NCI-H2227 (cell line): Measurements from ENCODE around the gene SYN1.

Experiments used
- DNase-seq: peaks from one replicate; lab custom pipeline; 2025; ENCODE audit not compliant: unreplicated experiment; lab: John Stamatoyannopoulos, UW

SYN1 gene

DNA sequence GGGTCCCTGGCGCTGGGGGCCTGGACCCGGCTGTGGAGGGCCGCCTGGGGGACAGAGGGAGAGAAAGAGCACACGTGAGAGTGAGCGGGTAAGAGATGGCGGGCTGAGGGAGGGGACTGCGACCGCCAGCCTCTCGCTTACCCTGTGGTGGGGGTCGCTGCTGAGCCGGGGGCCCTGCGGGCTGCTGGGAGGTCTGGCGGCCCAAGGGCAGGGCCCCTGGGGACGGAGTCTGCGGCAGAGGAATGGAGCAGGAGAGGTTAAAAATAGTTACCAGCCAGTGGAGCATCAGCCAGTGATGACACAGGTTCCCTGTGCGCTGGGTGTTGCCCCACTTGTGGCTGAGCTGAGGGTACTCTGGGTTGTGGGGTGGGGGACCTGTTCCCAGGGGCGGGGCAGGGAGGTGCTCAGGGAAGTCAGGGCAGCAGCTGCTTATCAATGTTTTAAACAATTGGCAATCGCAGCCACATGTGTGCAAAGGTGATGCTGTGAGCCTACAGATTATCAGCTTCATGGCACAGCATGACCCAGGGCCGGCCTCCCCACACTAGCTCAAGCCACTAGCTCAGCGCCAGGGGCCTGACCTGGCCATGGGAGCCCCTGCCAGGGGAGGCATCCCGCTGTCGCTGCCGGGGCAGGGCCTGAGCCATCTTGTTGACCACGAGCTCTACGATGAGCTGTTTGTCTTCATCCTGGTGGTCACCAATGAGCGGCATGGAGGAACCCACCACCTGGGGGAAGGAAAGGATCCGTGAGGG lies 44.9 kb downstream of the SYN1 start:
- no peak for DNase-seq

DNA sequence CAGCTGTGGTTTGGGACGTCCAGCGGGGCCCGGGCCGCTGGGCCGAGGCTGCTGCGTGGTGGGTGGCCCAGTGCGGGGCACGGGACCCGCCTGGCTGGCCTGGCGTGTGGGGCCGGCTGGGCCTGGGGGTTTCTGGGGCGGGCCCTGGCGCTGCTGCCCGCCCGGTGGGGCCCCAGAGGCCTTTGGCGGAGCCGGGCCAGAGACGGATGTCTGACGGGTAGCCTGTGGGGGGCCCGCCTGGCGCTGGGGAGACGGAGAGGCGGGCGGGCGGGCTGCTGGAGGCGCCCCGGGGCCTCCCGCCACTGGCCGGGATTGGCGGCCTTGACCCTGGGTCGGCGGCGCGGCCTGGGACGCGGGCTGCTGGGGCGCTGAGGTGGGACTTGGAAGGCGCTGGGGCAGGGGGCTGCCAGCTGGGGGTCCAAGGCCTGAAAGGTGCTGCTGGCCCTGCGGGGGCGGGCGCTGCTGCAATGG lies 45.5 kb downstream of the SYN1 start:
- DNase-seq, result no peak

DNA sequence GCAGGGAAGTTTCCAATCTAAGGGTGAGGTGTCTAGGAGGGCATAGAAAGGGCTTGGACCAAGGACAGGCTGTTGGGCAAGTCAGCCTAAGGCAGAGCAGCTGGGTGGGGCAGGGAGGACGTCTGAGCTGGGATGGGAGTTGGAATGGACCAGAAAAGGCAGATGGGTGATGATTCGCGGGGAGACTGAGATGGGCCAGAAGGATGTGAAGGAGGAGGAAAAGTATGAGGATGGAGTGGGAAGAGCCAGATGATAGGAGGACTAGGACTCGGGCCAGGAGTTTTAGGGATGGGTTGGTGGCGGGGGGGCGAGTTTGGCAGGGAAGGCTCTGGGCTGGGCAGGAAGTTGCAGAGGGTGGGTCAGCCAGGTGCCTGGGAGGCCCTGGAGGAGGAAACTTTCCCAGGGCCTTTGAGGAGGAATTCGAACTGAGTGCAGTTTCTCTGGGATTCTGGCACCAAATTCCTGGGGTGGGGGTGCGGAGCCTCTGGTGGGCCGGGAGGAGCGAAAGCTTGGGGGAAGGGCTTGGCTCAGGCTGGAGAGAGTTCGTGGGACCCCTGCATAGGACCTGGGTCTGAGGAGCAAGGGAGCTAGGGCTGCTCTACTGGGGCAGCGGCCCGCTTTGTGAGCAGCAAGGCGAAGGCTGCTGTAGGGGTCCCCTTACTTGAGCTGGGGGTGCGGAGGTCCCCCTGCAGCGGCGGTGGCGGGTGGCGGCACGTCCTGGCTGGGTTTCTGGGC lies 46.1 kb downstream of the SYN1 start:
- DNase-seq, result no peak

DNA sequence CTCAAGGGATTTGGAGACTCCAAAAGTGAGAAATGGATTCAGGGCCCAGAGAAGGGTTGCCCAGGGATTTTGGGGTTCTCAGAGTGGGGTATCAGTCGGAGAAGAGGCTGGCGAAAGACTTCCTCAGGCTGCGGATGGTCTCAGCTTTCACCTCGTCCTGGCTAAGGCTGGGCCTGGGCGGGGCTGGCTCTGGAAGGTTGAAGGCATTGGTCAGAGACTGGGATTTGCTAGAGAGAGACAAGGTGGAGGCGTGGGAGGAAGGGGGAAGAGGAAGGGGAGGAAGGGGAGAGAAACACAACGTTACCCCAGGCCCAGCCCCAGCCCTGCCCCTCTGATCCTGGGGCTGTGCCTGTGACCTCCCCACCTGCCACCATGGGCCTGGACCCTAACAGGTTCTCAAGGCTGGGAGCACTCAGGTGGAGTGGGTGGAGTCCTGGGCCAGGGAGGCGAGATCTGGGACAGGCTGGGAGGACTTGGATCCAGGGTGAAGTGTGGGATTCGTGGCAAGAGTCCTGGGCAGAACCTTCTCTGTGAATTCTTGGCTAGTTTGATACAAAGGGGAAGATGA lies 46.8 kb downstream of the SYN1 start:
- DNase-seq, result no peak

DNA sequence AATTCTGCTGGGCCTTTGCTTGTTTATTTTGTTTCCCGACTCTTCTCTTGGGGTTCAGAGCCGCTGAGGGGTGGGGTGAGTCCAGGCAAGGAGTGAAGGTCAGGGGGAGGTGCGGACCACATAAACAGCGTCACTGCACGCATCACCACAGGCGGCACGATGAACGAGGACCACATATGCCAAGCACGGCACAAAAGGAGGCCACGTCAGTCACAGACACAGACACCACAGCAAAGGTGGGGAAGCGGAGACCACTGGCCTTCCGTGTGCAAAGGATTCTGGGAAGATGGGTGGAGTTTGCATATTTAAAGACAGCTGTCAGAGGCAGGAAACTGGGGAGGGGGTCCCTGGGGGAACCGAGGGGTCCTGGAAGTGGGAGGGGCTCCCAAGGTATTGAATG lies 47.8 kb downstream of the SYN1 start:
- DNase-seq, result no peak

DNA sequence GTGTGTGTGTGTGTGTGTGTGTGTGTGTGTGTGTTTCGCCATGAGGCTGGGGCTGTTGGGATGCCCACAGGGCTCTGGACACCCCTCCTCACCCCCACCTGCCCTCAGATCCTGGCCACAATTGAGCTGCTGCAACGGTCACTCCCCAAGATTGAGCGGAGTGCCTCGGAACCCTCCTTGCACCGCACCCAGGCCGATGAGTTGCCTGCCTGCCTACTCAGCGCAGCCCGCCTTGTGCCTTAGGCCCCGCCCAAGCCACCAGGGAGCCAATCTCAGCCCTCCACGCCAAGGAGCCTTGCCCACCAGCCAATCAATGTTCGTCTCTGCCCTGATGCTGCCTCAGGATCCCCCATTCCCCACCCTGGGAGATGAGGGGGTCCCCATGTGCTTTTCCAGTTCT lies 48.4 kb downstream of the SYN1 start:
- no peak for DNase-seq

DNA sequence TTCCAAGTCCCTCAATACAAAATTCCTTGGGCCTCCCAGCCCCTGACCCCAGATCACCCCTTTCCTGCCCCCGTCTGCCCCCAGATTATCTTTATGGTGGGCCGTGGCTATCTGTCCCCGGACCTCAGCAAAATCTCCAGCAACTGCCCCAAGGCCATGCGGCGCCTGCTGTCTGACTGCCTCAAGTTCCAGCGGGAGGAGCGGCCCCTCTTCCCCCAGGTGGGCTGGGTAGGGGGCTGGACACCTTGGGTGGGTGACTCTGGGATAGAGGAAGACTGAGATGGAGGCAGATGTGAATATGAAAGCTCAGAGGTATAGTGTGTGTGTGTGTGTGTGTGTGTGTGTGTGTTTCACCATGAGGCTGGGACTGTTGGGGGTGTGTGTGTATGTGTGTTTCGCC lies 48.9 kb downstream of the SYN1 start:
- no peak for DNase-seq

DNA sequence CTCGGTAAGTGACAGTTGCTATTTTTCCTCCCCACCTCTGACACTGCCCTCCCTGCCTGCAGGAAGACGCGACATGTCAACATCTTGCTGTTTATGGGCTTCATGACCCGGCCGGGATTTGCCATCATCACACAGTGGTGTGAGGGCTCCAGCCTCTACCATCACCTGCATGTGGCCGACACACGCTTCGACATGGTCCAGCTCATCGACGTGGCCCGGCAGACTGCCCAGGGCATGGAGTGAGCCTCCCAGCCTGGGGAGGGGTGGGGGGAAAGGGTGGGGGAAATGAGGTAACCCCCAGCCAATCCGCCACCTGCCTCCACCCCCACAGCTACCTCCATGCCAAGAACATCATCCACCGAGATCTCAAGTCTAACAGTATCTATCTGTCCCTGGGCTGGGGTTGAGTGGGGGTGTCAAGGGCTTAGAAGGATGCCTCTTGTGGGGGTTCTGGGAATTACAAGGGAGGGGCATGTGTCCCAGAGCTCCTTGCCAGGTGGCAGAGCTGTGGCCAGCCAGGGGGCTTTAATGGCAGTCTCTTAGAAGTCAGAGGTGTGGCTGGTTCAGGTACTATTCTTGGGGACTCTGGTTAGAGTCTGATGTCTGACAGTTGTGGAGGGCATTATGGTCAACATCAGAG lies 50.9 kb downstream of the SYN1 start:
- DNase-seq, result peak; percentile 25

DNA sequence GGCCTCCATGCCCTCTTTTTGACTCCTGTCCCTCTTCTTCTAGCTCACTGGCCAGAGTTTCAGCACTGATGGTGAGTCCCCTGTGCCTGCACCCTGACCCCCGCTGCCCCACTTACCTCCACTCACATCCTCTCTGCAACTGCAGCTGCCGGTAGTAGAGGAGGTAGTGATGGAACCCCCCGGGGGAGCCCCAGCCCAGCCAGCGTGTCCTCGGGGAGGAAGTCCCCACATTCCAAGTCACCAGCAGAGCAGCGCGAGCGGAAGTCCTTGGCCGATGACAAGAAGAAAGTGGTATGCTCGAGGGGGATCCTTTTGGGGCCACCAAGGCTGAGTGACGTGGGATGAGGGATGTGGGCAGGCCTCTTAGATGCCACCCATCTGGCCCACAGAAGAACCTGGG lies 52.8 kb downstream of the SYN1 start:
- DNase-seq, result no peak

DNA sequence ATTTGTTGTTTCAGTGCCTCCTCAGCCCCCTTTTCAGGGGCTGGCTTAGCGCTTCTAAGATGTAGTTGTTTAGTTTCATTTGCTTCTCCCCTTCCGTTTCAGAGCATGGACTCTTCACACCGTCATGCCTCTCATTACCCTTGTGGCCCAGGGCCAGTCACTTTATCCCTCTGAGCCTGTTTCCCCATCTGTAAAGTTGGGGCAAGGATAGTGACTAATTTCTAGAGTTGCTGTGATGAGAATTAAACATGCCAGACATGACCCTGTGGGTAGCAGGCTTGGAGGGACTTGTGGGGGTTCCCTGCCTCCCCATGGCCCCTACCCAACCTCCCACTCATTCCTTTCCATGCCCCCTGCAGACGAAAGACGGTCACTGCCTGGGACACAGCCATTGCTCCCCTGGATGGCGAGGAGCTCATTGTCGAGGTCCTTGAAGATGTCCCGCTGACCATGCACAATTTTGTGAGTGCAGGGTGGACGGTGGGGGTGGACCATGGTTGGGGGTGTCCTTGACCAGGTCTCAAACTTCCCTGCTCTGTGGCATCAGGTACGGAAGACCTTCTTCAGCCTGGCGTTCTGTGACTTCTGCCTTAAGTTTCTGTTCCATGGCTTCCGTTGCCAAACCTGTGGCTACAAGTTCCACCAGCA lies 55.1 kb downstream of the SYN1 start:
- DNase-seq, result no peak

DNA sequence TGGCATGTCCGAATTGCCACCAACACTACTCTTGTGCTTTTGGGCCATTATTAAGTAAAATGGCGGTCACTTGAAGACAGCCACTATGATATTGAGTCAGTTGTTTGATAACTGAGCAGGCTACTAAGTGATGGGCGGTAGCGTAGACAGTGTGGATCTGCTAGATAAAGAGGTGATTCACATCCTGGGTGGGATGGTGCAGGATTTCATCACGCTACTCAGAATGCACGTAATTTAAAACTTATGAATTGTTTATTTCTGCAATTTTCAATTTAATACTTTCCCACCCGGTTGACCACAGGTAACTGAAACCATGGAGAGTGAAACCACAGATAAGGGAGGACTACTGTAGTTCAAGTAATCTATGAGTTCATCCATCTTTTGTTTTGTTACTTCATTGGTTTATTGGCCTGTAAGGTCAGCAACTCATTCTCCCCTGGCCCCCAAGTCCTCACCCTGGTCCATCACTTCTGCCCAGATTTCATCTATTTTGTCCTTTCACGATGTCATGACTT lies 55.8 kb downstream of the SYN1 start:
- no peak for DNase-seq

DNA sequence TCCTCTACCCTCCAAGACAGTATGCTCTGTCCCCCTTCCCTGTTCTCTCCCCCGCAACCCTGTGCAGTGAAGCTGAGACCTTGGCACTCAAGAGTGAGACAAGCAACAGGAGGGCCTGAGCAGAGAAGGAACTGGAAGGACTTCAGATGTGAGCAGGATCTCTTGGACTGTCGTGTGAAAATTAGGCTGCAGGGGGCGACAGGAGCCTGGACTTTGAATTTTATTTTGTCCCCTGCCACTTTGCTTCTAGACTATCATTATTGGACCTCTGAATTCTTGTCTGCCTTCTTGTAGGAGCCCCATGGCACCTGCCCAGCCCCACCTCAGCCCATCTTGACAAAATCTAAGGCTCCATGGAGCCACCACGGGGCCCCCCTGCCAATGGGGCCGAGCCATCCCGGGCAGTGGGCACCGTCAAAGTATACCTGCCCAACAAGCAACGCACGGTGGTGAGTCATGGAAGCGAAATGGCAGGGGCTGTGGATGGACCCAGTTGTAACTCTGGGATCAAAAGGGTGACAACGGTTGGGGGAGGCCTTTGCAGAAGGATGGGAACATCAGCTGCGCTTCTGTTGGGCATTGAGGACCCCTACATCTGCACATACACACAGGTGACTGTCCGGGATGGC lies 56.9 kb downstream of the SYN1 start:
- DNase-seq, result peak; percentile 51

DNA sequence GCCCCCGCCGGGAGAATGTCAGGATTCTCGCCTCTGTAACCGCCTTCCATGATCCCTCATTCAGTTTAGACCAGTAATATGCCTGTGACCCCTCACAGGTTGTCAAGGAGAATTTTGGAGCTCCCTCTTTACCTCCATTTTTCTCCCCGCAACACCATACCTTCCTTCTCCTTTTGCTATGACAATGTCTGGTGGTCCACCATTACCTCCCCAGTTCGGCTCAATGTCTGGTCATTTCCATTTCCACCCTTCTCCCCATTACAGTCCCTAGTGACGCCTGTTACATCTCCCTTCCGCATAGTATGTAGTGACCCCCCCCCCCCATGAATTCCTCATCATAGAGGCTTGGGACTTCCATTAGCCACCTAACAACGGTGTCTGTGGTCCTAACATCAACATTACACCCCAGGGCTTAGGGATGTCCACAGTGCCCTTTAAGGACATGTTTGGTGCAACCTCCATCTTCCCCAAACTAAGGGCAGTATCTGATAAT lies 58.0 kb downstream of the SYN1 start:
- DNase-seq, result no peak

DNA sequence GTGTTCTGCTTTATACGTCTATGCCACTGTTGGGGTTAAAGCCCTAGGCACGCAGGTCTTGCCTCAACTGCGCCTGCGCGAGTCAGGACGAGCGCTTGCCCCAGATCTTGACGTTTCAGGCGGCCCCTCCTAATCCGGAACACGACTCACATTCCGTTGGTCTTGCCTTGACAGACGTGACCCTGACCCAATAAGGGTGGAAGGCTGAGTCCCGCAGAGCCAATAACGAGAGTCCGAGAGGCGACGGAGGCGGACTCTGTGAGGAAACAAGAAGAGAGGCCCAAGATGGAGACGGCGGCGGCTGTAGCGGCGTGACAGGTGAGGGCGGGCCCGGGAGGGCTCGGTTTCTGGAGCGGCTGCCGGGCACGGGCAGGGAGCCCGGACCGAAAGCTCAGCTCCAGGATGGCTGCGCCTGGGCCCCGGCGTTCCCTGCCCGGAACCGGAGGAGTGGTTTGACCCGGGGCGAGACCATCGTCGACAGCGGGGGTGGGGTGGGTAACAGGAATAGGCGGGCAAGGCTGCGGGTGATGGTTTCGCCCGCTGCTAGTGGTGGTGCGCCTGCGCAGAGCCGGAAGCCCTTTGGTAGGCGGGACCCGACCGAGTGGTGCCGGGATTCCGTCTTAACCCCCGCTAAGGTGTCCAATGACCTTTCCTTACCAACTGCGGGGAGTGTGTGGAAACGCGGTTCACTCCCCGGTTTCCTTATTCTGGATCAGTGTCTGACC lies 58.6 kb downstream of the SYN1 start, which contains the start of gene ARAF:
Gene ARAF (plus strand): TSS at position 272 of the 725 bp plus-strand sequence. CDS start 1,763 bp downstream, outside the sequence.
- DNase-seq, result peak; percentile 100

DNA sequence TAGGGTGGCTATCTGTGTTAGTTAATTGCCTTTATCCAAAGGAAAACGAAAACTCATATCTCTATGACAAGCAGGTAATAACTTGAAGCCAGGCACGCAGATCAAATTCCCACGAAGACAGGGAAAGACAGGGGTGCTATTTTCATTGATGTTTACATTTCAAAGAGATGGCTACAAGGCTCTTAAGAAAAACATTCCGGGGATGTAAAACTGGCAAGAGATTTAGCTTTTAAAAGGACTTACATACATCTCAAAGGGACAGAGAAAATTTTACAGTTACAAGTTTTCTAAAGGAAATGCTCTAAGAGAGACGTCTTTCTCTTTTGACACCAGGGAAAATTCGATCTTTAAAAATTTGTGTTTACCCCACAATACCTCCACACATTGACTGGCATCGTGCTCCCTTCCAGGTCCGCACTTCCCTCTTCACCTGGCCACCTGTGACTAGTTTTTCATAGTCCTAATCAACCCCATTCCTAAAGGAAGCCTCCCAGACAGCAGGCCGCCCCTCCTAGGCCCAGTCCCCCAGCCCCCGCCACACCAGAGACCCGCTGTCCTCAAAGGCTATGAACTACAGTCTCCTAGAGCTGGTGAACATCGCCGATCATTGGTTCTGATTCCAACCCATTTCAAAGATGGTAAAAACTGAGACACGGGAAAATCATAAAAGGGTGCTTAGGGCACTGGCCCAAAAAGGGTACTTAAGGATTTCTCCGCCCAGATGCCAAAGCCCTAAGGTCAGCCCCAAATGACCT lies 59.3 kb downstream of the SYN1 start:
- DNase-seq, result no peak

DNA sequence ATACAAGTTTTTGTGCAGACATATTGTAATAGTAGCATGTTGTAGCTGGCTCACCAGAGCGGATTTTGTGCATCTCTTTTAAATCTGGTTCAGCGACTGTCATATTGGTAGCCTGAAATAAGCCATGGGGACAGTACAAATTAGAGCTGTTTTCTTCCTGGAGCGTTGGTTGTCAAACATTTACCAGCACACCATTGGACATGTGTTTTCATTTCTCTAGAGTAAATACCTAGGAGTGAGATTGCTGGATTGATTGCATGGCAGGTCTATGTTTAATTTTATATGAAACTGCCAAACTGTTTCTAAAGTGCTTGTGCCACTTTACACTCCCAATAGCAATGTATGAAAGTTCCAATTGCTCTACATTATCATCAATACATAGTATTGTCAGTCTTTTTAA lies 61.2 kb downstream of the SYN1 start:
- no peak for DNase-seq

DNA sequence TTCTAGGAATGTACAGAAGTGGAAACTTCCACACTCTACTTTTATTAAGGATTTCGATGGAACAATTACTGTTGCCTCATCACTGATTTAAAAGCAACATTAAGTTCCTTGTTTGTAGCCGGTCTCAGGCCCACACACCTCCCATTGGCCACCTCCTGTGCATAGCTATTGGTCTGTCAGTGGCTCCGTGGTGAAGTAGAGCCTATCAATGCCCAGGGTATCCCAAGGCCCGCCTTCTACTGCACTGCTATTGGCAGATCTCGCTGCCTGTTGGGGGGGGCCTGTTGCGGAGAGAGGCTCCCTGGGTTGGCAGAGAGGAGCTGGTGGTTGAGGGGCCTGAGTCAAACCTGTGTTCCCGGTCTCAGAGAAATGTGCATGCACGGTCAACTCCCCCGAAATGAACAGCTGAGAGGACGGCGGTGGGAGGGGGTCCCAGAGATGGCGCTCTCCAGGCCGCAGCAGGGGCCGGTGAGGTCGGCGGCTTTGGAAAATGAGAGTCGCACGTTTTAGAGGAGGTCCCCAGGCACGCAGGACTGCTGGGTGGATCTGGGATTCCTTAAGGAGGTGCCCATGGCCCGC lies 63.5 kb downstream of the SYN1 start:
- peak; percentile 96 for DNase-seq

DNA sequence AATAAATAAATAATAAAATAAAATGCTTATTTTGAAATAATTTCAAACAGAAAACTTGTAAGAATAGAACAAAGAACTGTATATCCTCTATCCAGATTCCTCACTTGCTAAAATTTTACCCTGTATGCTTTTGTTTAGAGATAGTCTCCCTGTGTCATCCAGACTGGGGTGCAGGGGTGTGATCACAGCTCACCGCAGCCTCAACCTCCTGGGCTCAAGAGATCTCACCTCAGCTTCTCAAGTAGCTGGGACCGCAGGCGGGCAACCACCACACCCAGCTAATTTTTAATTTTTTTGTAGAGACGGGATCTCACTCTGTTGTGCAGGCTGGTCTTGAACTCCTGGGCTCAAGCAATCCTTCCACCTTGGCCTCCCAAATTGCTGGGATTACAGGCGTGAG lies 76.2 kb downstream of the SYN1 start:
- DNase-seq, result no peak
